AG09309 (cell line): ENCODE data around the gene TBC1D19.
"Not testable (repeated sequence)": the region's sequence is repeated elsewhere in the genome, so short reads cannot be mapped to it uniquely, and the experiment has no call there.

Experiments
- DNase-seq: peaks from one replicate; pipeline ENCODE4 v3.0.0-alpha.2; 2010; ENCODE audit warnings: low read depth
- H3K4me3 ChIP-seq: 2 replicates; pipeline ENCODE4 v1.5.1; 2011; ENCODE audit warnings: mild to moderate bottlenecking, low read depth, low read length, moderate library complexity; ENCODE audit not compliant: control insufficient read depth
- TF ChIP-seq, protein P1 (sequence below): IDR thresholded peaks from 2 replicates; pipeline ENCODE4 v1.5.1; 2011; ENCODE audit warnings: mild to moderate bottlenecking, low read depth, low read length, inconsistent platforms; ENCODE audit not compliant: insufficient read depth, control insufficient read depth; ENCODE audit errors: missing control alignments

The TBC1D19 gene, protein sequence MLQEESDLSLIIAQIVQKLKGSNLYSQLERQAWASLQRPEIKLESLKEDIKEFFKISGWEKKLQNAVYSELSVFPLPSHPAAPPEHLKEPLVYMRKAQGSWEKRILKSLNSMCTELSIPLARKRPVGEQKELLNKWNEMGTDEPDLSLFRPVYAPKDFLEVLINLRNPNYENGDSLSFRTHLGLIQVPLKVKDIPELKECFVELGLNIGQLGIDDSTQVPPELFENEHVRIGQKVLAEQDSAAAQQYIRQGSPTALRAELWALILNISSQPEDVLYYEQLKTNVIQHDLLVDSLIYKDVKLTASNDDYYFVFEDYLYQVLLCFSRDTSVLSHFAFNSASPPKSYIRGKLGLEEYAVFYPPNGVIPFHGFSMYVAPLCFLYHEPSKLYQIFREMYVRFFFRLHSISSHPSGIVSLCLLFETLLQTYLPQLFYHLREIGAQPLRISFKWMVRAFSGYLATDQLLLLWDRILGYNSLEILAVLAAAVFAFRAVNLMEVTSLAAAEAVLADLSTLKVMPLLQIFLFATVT

DNA sequence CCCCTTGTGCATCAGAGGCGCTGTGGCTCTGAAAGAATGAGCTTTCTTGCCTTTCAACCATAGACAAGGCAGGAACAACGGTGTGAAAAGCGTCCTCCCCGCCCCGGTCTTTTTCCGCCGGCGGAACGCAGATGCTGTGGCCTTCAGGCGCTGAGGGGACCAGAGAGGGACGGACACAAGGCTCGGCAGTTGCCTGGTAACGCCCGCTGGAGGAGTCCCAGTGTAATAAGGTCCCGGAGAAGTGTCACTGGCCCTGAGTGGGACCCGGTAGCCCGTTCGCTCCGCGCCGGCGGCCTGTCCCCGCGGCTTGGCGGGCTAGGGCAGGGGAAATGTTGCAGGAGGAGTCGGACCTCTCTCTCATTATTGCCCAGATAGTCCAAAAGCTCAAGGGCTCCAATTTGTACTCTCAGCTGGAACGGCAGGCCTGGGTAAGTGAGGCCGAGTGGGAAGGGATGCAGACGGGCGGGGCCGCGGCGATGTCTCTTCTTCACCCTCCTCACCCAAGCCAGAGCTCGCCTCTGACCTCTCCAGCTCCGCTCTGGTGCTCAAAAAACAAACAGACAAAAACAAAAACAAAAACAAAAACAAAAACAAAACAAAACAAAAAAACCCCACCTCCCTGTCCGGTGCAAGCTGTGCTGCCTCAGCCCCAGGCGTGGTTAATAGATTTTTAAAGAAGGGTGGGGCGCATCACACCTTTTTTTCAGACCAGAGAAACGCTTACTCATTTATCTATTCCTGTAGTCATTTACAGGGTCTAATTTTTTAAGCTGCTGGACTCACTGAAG is at the start of gene TBC1D19:
TBC1D19 (plus strand) TSS at position 220 of the 788 bp plus-strand sequence; CDS start at position 330, 110 bp downstream.
- peak within 1 kb of the TSS; percentile 89 for H3K4me3 ChIP-seq
- TF ChIP-seq, protein P1, sequence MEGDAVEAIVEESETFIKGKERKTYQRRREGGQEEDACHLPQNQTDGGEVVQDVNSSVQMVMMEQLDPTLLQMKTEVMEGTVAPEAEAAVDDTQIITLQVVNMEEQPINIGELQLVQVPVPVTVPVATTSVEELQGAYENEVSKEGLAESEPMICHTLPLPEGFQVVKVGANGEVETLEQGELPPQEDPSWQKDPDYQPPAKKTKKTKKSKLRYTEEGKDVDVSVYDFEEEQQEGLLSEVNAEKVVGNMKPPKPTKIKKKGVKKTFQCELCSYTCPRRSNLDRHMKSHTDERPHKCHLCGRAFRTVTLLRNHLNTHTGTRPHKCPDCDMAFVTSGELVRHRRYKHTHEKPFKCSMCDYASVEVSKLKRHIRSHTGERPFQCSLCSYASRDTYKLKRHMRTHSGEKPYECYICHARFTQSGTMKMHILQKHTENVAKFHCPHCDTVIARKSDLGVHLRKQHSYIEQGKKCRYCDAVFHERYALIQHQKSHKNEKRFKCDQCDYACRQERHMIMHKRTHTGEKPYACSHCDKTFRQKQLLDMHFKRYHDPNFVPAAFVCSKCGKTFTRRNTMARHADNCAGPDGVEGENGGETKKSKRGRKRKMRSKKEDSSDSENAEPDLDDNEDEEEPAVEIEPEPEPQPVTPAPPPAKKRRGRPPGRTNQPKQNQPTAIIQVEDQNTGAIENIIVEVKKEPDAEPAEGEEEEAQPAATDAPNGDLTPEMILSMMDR = peak; percentile 24
- DNase-seq = peak; percentile 49

DNA sequence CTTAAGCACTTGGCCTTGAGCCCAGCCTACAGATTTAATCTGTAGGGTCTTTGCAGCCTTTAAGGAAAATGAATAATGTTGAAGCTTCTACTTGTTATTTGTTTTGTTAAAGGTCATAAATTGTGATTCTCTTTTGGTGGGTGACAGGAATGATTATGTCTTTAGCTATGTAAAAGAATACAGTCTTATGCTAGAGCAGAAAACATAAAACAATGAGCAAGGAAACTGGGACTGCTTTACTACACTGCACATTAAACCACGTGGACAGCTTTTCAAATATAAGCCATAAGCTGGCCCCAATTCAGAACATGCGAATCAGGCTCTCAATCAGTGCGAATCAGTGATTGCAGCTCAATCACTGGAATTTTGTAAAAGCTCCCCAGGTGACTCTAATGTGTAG is 40.9 kb upstream of the TBC1D19 start:
- H3K4me3 ChIP-seq = no peak overlapping the region
- TF ChIP-seq, protein P1 = no peak
- DNase-seq = no peak

DNA sequence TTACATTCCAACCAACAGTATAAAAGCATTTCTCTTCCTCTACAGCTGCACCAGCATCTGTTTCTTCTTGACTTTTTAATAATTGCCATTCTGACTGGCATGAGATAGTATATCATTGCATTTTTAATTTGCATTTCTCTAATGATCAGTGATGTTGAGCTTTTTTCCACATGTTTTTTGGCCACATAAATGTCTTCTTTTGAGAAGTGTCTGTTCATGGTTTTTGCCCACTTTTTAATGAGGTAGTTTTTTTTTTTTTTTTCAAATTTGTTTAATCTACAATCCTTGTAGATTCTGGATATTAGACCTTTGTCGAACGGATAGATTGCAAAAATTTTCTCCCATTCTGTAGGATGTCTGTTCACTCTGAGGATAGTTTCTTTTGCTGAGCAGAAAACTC is 39.5 kb upstream of the TBC1D19 start:
- no peak for DNase-seq
- no peak overlapping the region for H3K4me3 ChIP-seq
- TF ChIP-seq, protein P1 = no peak

DNA sequence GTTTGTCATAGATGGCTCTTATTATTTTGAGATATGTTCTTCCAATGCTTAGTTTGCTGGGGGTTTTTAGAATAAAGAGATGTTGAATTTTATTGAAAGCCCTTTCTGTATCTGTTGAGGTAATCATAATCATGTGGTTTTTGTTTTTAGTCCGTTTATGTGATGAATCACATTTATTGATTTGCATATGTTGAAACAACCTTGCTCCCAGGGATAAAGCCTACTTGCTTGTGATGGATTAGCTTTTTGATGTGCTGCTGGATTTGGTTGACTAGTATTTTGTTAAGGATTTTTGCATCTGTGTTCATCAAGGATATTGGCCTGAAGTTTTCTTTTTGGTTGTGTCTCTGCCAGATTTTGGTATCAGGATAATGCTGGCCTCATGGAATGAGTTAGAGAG is 35.5 kb upstream of the TBC1D19 start:
- DNase-seq, H3K4me3 ChIP-seq: not testable (repeated sequence)

DNA sequence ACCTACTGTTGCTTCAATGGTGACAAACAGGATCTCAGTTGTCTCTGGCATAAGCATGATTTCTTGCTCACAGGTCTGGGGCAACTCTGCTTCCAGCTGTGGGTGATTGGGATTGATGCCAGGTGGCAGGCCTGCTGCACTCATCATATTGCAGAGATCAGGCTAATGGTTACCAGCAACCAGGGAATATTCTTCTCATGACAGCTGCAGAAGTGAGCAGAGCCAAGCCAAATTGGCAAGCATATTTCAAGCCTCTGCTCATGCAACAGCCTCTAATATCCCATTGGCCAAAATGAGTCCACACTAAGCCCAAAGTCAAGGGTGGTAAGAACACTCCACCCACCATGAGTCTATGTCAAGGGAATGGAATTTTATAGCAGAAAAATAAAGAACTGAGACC is 26.7 kb upstream of the TBC1D19 start:
- peak; percentile 100 for DNase-seq
- TF ChIP-seq, protein P1 = no peak
- H3K4me3 ChIP-seq = no peak overlapping the region

DNA sequence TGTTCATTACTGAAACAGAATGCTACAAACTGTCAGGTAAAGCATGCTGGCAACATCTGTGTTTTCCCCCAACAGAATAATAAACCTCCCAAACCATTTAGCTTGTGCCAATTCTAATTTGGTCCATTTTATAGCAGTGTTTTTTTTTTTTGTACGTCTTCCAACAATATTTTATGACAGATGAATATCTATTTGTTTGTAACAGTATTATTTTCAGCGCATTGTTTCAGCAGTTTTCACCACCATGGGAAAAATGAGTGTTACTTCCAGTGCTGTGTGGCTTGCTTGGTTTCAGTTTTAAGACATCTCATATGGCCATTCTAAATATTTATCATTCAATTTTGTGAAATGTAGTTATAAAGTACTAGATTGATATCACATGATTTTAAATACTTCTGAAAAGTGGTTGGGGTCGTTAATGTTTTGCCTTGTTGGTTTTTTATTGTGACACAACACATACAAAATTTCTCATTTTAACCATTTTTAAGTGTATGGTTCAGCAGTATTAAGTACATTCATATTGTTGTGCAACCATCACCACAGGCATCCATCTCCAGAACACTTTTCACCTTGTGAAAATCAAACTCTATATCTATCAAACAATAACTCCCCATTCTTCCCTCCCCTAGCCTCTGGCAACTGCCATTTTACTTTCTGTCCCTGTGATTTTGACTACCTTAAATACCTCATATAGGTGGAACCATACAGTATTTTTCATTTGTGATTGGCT is 25.6 kb upstream of the TBC1D19 start:
- H3K4me3 ChIP-seq = no peak overlapping the region
- TF ChIP-seq, protein P1 = no peak
- DNase-seq = peak; percentile 60
